ENCODE measurements around the gene KDM5C. TPM values are rescaled to one million over a fixed set of nuclear protein-coding genes. Genes with fewer than 3 reads are reported as not detected.

Gene KDM5C
- total and polyA plus RNA-seq, 2 of the 8 experiments (the other 6 are each of a cell fraction or from before 2014, with no cell fraction given): 42.4 to 82.2 TPM

- no peak overlapping the region for H3K23ac ChIP-seq (ENCODE audit: insufficient read length)
- no peak overlapping the region for H4K91ac ChIP-seq (replicated peaks; ENCODE audit: insufficient read length, low read length)
- H3K36me3 ChIP-seq (ENCODE audit: control insufficient read depth in 2 of 4, insufficient read depth in 4 of 4, low read length in 3 of 4): peaks cover 0 to 3% (median 0%) of the 10 kb centered on the region in 4 experiments; a peak in 1 of 8 replicates
- no peaks in the 10 kb centered on the region; the same call in 1 of the 2 replicates for H3K23me2 ChIP-seq (ENCODE audit: low read depth, low read length)
- H3K79me1 ChIP-seq (ENCODE audit: low read depth, low read length): no peaks in the 10 kb centered on the region
- no peak overlapping the region for H3K4ac ChIP-seq (replicated peaks; ENCODE audit: insufficient read length, low read depth, low read length)
- FAIRE-seq (no peak), DNase-seq (ENCODE audit: low read depth in 1 of 2, low spot score in 2 of 2) (no peak)
- no peak overlapping the region for H3K4me2 ChIP-seq (ENCODE audit: insufficient read depth in 1 of 2, low read depth in 2 of 2, low read length in 2 of 2)
- no peak overlapping the region for H3K56ac ChIP-seq (replicated peaks; ENCODE audit: insufficient read length, low read depth, low read length)
- no peaks in the 10 kb centered on the region for H3K79me2 ChIP-seq (ENCODE audit: control insufficient read depth in 1 of 2, insufficient read depth in 2 of 2, low read length in 2 of 2)
- H4K8ac ChIP-seq (ENCODE audit: extremely low read depth, insufficient read depth, low read length): no peak overlapping the region
- no peak overlapping the region for H2AK5ac ChIP-seq (ENCODE audit: low read depth, low read length)
- POLR2A ChIA-PET (ENCODE audit: partially characterized antibody): no interaction called here
- no peak overlapping the region for H3K14ac ChIP-seq (ENCODE audit: insufficient read length)
- no peak overlapping the region for H2AFZ ChIP-seq (ENCODE audit: low read length)
- H3K18ac ChIP-seq (ENCODE audit: extremely low read depth, low read length): no peak overlapping the region
- no peak overlapping the region for H3K9ac ChIP-seq (replicated peaks in 1 of 4; ENCODE audit: extremely low read depth in 1 of 4, low read depth in 3 of 4, low read length in 3 of 4)
- H4K20me1 ChIP-seq (replicated peaks in 1 of 2; ENCODE audit: control insufficient read depth in 1 of 2, insufficient read depth in 2 of 2, low read length in 2 of 2): no peaks in the 10 kb centered on the region
- no peak overlapping the region for H2BK120ac ChIP-seq (replicated peaks; ENCODE audit: low read depth, low read length)
- no peaks in the 10 kb centered on the region for H3K9me3 ChIP-seq (ENCODE audit: insufficient read depth in 2 of 2, low read depth in 1 of 2, low read length in 1 of 2)
- no peak overlapping the region for H3K27ac ChIP-seq (ENCODE audit: low read depth, low read length)
- H2BK5ac ChIP-seq (ENCODE audit: low read depth, low read length): no peak overlapping the region
- CTCF ChIA-PET (ENCODE audit: partially characterized antibody): interaction anchor here (1.2 to 1.6 kb wide), 3 partner anchors 11 to 24 kb away, joined by 3 to 4 read pairs (median 3); no protein-coding TSS in a partner anchor
- no peak overlapping the region for H4K5ac ChIP-seq (ENCODE audit: insufficient read length, low read depth, low read length)
- H3K27me3 ChIP-seq (replicated peaks in 1 of 4; ENCODE audit: control insufficient read depth in 3 of 4, extremely low read depth in 1 of 4, insufficient read depth in 3 of 4, low read length in 3 of 4): no peaks in the 10 kb centered on the region
- no peak overlapping the region for H2BK15ac ChIP-seq (ENCODE audit: low read length)
- H3K4me1 ChIP-seq (replicated peaks in 1 of 4; ENCODE audit: control insufficient read depth in 3 of 4, insufficient read depth in 4 of 4, low read length in 3 of 4): no peaks in the 10 kb centered on the region
- H2BK12ac ChIP-seq (ENCODE audit: low read depth, low read length): no peak overlapping the region
- no peak overlapping the region for H3K4me3 ChIP-seq (ENCODE audit: extremely low read depth in 1 of 4, insufficient read depth in 2 of 4, low read depth in 3 of 4, low read length in 4 of 4)
- WGBS, 2 experiments (ENCODE audit: extremely low coverage in 1 of 2, insufficient coverage in 1 of 2, insufficient read length in 1 of 2, insufficient replicate concordance in 2 of 2, low coverage in 1 of 2, low lambda C conversion rate in 2 of 2, missing lambda C conversion rate in 1 of 2): 89% methylated on average over 2 of the region's 2 CpGs; no CpG with 5 or more reads in 1 of the 2 experiments
- TF ChIP-seq USF2 (IDR thresholded peaks at IDR 0.05; ENCODE audit: low read length) (no peak), SP4 (IDR thresholded peaks at IDR 0.05; ENCODE audit: low read length) (no peak), YY1 (IDR thresholded peaks at IDR 0.05; ENCODE audit: low read depth, low read length) (no peak), PHF8 (conservative IDR thresholded peaks at IDR 0.05; ENCODE audit: low read depth, low read length) (no peak), SP2 (IDR thresholded peaks at IDR 0.05; ENCODE audit: low read length) (no peak), CTBP2 (IDR thresholded peaks at IDR 0.05; ENCODE audit: borderline replicate concordance, insufficient read depth, insufficient read length, low read length) (no peak), JUN (IDR thresholded peaks at IDR 0.05; ENCODE audit: low read depth, low read length) (no peak)
- H2BK20ac ChIP-seq (ENCODE audit: low read length): no peak overlapping the region
Observed at GRCh38 chrX:53246231-53246630, 21.2 kb upstream of the KDM5C start.

All from H1 (cell line).